Activated CD8-positive, alpha-beta T cell treated with anti-CD3 and anti-CD28 coated beads for 36 hours (primary cell): ENCODE data around the gene AQP11. TPM values are rescaled to one million over a fixed set of nuclear protein-coding genes. Genes with fewer than 3 reads are reported as not detected.
A peak's percentile ranks its signal among the peaks of the same experiment; 100 is the strongest.

Experiments used
- ATAC-seq: fragments of 200-7000 bp; cut with Tn5 transposase; one replicate; pipeline ENCODE4 v1.10.0; 2021; ENCODE audit warnings: mild to moderate bottlenecking, moderate library complexity
- CTCF ChIA-PET: fragments of 350-600 bp; sonication (Branson Sonifier 250); formaldehyde crosslinking; loops from one replicate; lab custom pipeline; 2021; ENCODE audit warnings: antibody characterized with exemption; lab: Charles Lee
- POLR2A ChIA-PET: fragments of 350-600 bp; sonication (Branson Sonifier 250); formaldehyde crosslinking; loops from one replicate; lab custom pipeline; 2021; ENCODE audit warnings: antibody characterized with exemption; lab: Charles Lee
- DNase-seq: peaks from one replicate; pipeline ENCODE4 v3.0.0-alpha.2; 2020
- H3K27ac Mint-ChIP-seq: one replicate; pipeline ENCODE4 v1.8.0; 2021; ENCODE audit warnings: mild to moderate bottlenecking, mixed read lengths
- H3K27me3 Mint-ChIP-seq: one replicate; pipeline ENCODE4 v1.8.0; 2021; ENCODE audit warnings: mixed read lengths
- H3K36me3 Mint-ChIP-seq: one replicate; pipeline ENCODE4 v1.8.0; 2021; ENCODE audit warnings: low read depth, mixed read lengths
- H3K4me1 Mint-ChIP-seq: one replicate; pipeline ENCODE4 v1.8.0; 2021; ENCODE audit warnings: low read depth, mixed read lengths
- H3K4me3 Mint-ChIP-seq: one replicate; pipeline ENCODE4 v1.8.0; 2021; ENCODE audit warnings: mild to moderate bottlenecking, moderate library complexity, mixed read lengths
- H3K9me3 Mint-ChIP-seq: one replicate; pipeline ENCODE4 v1.8.0; 2021; ENCODE audit warnings: mixed read lengths
- CTCF ChIP-seq: fragments of 200-600 bp; IDR thresholded peaks from one replicate; pipeline ENCODE4 v1.8.0; 2022; ENCODE audit warnings: antibody characterized with exemption, mild to moderate bottlenecking
- intact Hi-C: fragments of 100-400 bp; cut with micrococcal nuclease; formaldehyde crosslinking; loops from one replicate; pipeline ENCODE4 v1.10.0; 2022
- total RNA-seq, 2 experiments: library from RNA; stranded (reverse); gene quantifications; one replicate each; pipeline ENCODE4 v1.2.3, GENCODE V29; 2021

Gene AQP11
- total RNA-seq, result under 1 TPM; 0.47 to 0.59 TPM

- Mint-ChIP-seq H3K4me3 (peak within 1 kb of the TSS; percentile 81), H3K27me3 (no peaks in the 10 kb centered on the region), H3K27ac (peak within 1 kb of the TSS; percentile 59), H3K9me3 (no peaks in the 10 kb centered on the region), H3K4me1 (peaks cover 15% of the 10 kb centered on the region), H3K36me3 (no peaks in the 10 kb centered on the region)
- POLR2A ChIA-PET, result interaction anchor here (0.7 to 1.1 kb wide), 3 partner anchors 9 to 41 kb away, joined by 3 to 4 read pairs (median 3); no protein-coding TSS in a partner anchor
- CTCF ChIA-PET, result interaction anchor here (0.7 to 1.7 kb wide), 3 partner anchors 17 to 42 kb away, joined by 3 to 13 read pairs (median 4); no protein-coding TSS in a partner anchor
- ATAC-seq, result peak; percentile 84
- peak; percentile 64 for DNase-seq
- TF ChIP-seq CTCF, result no peak
- intact Hi-C loops, result no loop called here
These were observed at the start of gene AQP11 for GRCh38 chr11:77589521-77590193. Gene AQP11, plus strand, starts transcription at chr11:77589953. Its CDS starts 40 bp downstream, at chr11:77589993.

GRCh38 chr11:77542296-77542695 lies 47.5 kb upstream of the AQP11 start:
- intact Hi-C loops, result no loop called here
- CTCF ChIA-PET, result interaction anchor here (1.1 kb wide), 1 partner anchor 70 kb away, joined by 3 read pairs; no protein-coding TSS in a partner anchor
- DNase-seq (no peak), ATAC-seq (no peak)
- Mint-ChIP-seq H3K4me1 (no peaks in the 10 kb centered on the region), H3K36me3 (no peaks in the 10 kb centered on the region), H3K27ac (no peak overlapping the region), H3K4me3 (no peak overlapping the region), H3K9me3 (no peaks in the 10 kb centered on the region), H3K27me3 (no peaks in the 10 kb centered on the region)
- POLR2A ChIA-PET, result no interaction called here
- no peak for TF ChIP-seq CTCF

- POLR2A ChIA-PET, result no interaction called here
- intact Hi-C loops, result loop anchor here (5.0 kb wide), 1 partner anchor 355 kb away; no protein-coding TSS in a partner anchor
- no peak for TF ChIP-seq CTCF
- Mint-ChIP-seq H3K27me3 (no peaks in the 10 kb centered on the region), H3K9me3 (no peaks in the 10 kb centered on the region), H3K36me3 (no peaks in the 10 kb centered on the region), H3K27ac (no peak overlapping the region), H3K4me3 (no peak overlapping the region), H3K4me1 (peaks cover 4% of the 10 kb centered on the region)
- CTCF ChIA-PET, result interaction anchor here (0.7 to 2.7 kb wide), 27 partner anchors 10 to 457 kb away, joined by 3 to 23 read pairs (median 4); partner anchors contain the start of genes AQP11 and MYO7A
- DNase-seq, result no peak
- ATAC-seq, result no peak
These were observed 42.5 kb upstream of the AQP11 start for GRCh38 chr11:77547047-77547836.

GRCh38 chr11:77547863-77548551 lies 41.7 kb upstream of the AQP11 start:
- no peak overlapping the region for H3K27ac Mint-ChIP-seq
- POLR2A ChIA-PET, result interaction anchor here (0.6 kb wide), 1 partner anchor 47 kb away, joined by 3 read pairs; no protein-coding TSS in a partner anchor
- CTCF ChIA-PET, result interaction anchor here (0.7 to 2.7 kb wide), 46 partner anchors 8 to 501 kb away, joined by 3 to 23 read pairs (median 4); partner anchors contain the start of genes AQP11, MYO7A and PAK1
- no peak overlapping the region for H3K4me3 Mint-ChIP-seq
- TF ChIP-seq CTCF, result peak; percentile 72
- ATAC-seq, result no peak
- peaks cover 4% of the 10 kb centered on the region for H3K4me1 Mint-ChIP-seq
- no peaks in the 10 kb centered on the region for H3K27me3 Mint-ChIP-seq
- H3K9me3 Mint-ChIP-seq, result no peaks in the 10 kb centered on the region
- DNase-seq, result peak; percentile 51
- intact Hi-C loops, result loop anchor here (5.0 kb wide), 1 partner anchor 356 kb away; no protein-coding TSS in a partner anchor
- H3K36me3 Mint-ChIP-seq, result no peaks in the 10 kb centered on the region
